HEK293 (cell line): ENCODE measurements around the gene MORF4L1.

ENCODE experiments used
- CTCF ChIP-seq: fragments of 450-650 bp; formaldehyde crosslinking; IDR thresholded peaks from 2 replicates; pipeline ENCODE4 v1.5.1; 2016; ENCODE audit warnings: missing biosample characterization, missing genetic modification characterization
- EGR2 ChIP-seq: fragments of 450-650 bp; formaldehyde crosslinking; IDR thresholded peaks from 2 replicates; pipeline ENCODE4 v1.5.1; 2016; ENCODE audit warnings: low read depth, missing biosample characterization, missing genetic modification characterization
- ZNF16 ChIP-seq: fragments of 450-650 bp; formaldehyde crosslinking; IDR thresholded peaks from 2 replicates; pipeline ENCODE4 v1.5.1; 2016; ENCODE audit warnings: low read depth, missing biosample characterization, missing genetic modification characterization
- ZNF449 ChIP-seq: fragments of 450-650 bp; formaldehyde crosslinking; IDR thresholded peaks from 2 replicates; pipeline ENCODE4 v1.5.1; 2017; ENCODE audit warnings: missing biosample characterization, mild to moderate bottlenecking, missing genetic modification characterization, moderate library complexity

GRCh38 chr15:78872155-78872971, at the start of gene MORF4L1:
- TF ChIP-seq ZNF16 (no peak), CTCF (tag by site-specific recombination) (no peak), EGR2 (tag by site-specific recombination) (no peak), ZNF449 (tag by site-specific recombination) (no peak)
